PC-3 (cell line): ENCODE measurements around the gene TMUB1. TPM values are rescaled to one million over a fixed set of nuclear protein-coding genes. Genes with fewer than 3 reads are reported as not detected.

ENCODE experiments used
- ATAC-seq: fragments of 200-7000 bp; cut with Tn5 transposase; 2 replicates; pipeline ENCODE4 v1.9.1; 2020; ENCODE audit warnings: mild to moderate bottlenecking, moderate library complexity
- BruUV-seq: library from RNA; stranded (reverse); fragments of 400-500 nt; replicated peaks from 2 replicates; lab custom pipeline; 2021; lab: Mats Ljungman, UMichigan
- CTCF ChIA-PET: fragments of 300-600 bp; sonication (Branson Sonifier 250); formaldehyde crosslinking; loops from one replicate; lab custom pipeline; 2022; ENCODE audit warnings: antibody characterized with exemption; lab: Charles Lee
- POLR2A ChIA-PET: fragments of 300-600 bp; sonication (Branson Sonifier 250); formaldehyde crosslinking; loops from one replicate; lab custom pipeline; 2022; ENCODE audit warnings: antibody characterized with exemption; ENCODE audit not compliant: unreplicated experiment; lab: Charles Lee
- DNase-seq: peaks from one replicate; pipeline ENCODE4 v3.0.0-alpha.2; 2015
- H2AFZ ChIP-seq: fragments of 300-600 bp; sonication (generic); 2 replicates; pipeline ENCODE4 v1.6.0; 2016; ENCODE audit warnings: antibody characterized with exemption, low read length
- H3F3A ChIP-seq: fragments of 300-600 bp; sonication (generic); one replicate; pipeline ENCODE4 v1.6.0; 2017; ENCODE audit warnings: antibody characterized with exemption, low read length, control low read depth, mild to moderate bottlenecking; ENCODE audit not compliant: unreplicated experiment
- H3K27ac ChIP-seq: fragments of 300-600 bp; sonication (generic); 2 replicates; pipeline ENCODE4 v1.5.1; 2016; ENCODE audit warnings: mild to moderate bottlenecking, low read length
- H3K27me3 ChIP-seq: fragments of 300-600 bp; sonication (generic); 2 replicates; pipeline ENCODE4 v1.6.1; 2016; ENCODE audit warnings: low read length, mixed read lengths
- H3K36me3 ChIP-seq: fragments of 300-600 bp; sonication (generic); 2 replicates; pipeline ENCODE4 v1.6.1; 2016; ENCODE audit warnings: low read depth, mixed run types, low read length, mixed read lengths
- H3K4me1 ChIP-seq: fragments of 300-600 bp; sonication (generic); 2 replicates; pipeline ENCODE4 v1.5.1; 2016; ENCODE audit warnings: low read length; ENCODE audit not compliant: insufficient read depth
- H3K4me2 ChIP-seq: fragments of 300-600 bp; sonication (generic); 2 replicates; pipeline ENCODE4 v1.6.0; 2016; ENCODE audit warnings: low read length
- H3K4me3 ChIP-seq: fragments of 300-600 bp; sonication (generic); 2 replicates; pipeline ENCODE4 v1.5.1; 2016; ENCODE audit warnings: mild to moderate bottlenecking, low read length, mixed read lengths
- H3K79me2 ChIP-seq: fragments of 300-600 bp; sonication (generic); 2 replicates; pipeline ENCODE4 v1.6.1; 2017; ENCODE audit warnings: low read length, mixed read lengths
- H3K9ac ChIP-seq: fragments of 300-600 bp; sonication (generic); 2 replicates; pipeline ENCODE4 v1.6.0; 2016; ENCODE audit warnings: mild to moderate bottlenecking, low read length
- H3K9me2 ChIP-seq: fragments of 300-600 bp; sonication (generic); replicated peaks from 2 replicates; pipeline ENCODE4 v1.6.1; 2016; ENCODE audit warnings: mixed run types, low read length, mixed read lengths
- H3K9me3 ChIP-seq: fragments of 300-600 bp; sonication (generic); 2 replicates; pipeline ENCODE4 v1.6.1; 2016; ENCODE audit warnings: low read length, mixed read lengths
- H4K20me1 ChIP-seq: fragments of 300-600 bp; sonication (generic); 2 replicates; pipeline ENCODE4 v1.6.1; 2016; ENCODE audit warnings: low read length, mixed read lengths
- CTCF ChIP-seq: fragments of 300-600 bp; sonication (generic); conservative IDR thresholded peaks from 2 replicates; pipeline ENCODE4 v1.5.1; 2017; ENCODE audit warnings: antibody characterized with exemption, low read depth, mild to moderate bottlenecking, low read length
- EZH2 ChIP-seq: fragments of 300-600 bp; sonication (generic); IDR thresholded peaks from one replicate; pipeline ENCODE4 v1.6.1; 2017; ENCODE audit warnings: antibody characterized with exemption, mild to moderate bottlenecking, low read length; ENCODE audit not compliant: unreplicated experiment
- EZH2phosphoT487 ChIP-seq: fragments of 300-600 bp; sonication (generic); IDR thresholded peaks from 2 replicates; pipeline ENCODE4 v1.6.1; 2018; ENCODE audit warnings: mild to moderate bottlenecking, antibody characterized with exemption, low read length, borderline replicate concordance
- intact Hi-C: fragments of 100-400 bp; cut with micrococcal nuclease; formaldehyde crosslinking; loops from 2 replicates; pipeline ENCODE4 v1.9.0; 2023
- total RNA-seq: library from RNA; depleted of rRNA; stranded (reverse); fragments of >200 nt; gene quantifications from 2 replicates; pipeline ENCODE4 v1.2.3, GENCODE V29; 2014

The TMUB1 gene
- total RNA-seq, 1 experiment from 2014 or later: 52.1 TPM

- intact Hi-C loops: no loop called here
- BruUV-seq: no TSS peak
- H3K36me3 ChIP-seq: no peaks in the 10 kb centered on the region; the same call in 1 of the 2 replicates
- H3K27me3 ChIP-seq: no peaks in the 10 kb centered on the region
- no peak overlapping the region for H3K27ac ChIP-seq
- no peaks in the 10 kb centered on the region for H4K20me1 ChIP-seq
- DNase-seq (no peak), ATAC-seq (no peak)
- peaks cover 18% of the 10 kb centered on the region for H3K4me1 ChIP-seq
- no peak overlapping the region for H3K4me2 ChIP-seq
- POLR2A ChIA-PET: no interaction called here
- no peak overlapping the region for H3K9ac ChIP-seq
- CTCF ChIA-PET: no interaction called here
- 0 out of 2 replicates have a peak, but pooled peaks cover 6% of the 10 kb centered on the region for H3K79me2 ChIP-seq
- no peaks in the 10 kb centered on the region for H3K9me3 ChIP-seq
- H3K4me3 ChIP-seq: no peak overlapping the region
- no peaks in the 10 kb centered on the region for H3F3A ChIP-seq
- TF ChIP-seq EZH2 (no peak), CTCF (no peak), EZH2phosphoT487 (no peak)
- no peak overlapping the region for H2AFZ ChIP-seq
- no peaks in the 10 kb centered on the region for H3K9me2 ChIP-seq
Measured at GRCh38 chr7:151035902-151036301, 47.4 kb downstream of the TMUB1 start.

GRCh38 chr7:151035026-151035717 lies 48.1 kb downstream of the TMUB1 start:
- Histone ChIP-seq H3K79me2 (0 out of 2 replicates have a peak, but pooled peaks cover 9% of the 10 kb centered on the region), H2AFZ (no peak overlapping the region), H3K4me3 (no peak overlapping the region), H3K27me3 (no peaks in the 10 kb centered on the region), H3K4me1 (peaks cover 18% of the 10 kb centered on the region), H3K9me2 (no peaks in the 10 kb centered on the region), H3K9ac (no peak overlapping the region), H3K27ac (no peak overlapping the region), H4K20me1 (no peaks in the 10 kb centered on the region), H3K4me2 (no peak overlapping the region), H3K9me3 (no peaks in the 10 kb centered on the region), H3F3A (no peaks in the 10 kb centered on the region), H3K36me3 (no peaks in the 10 kb centered on the region; the same call in 1 of the 2 replicates)
- no peak for DNase-seq
- ATAC-seq: no peak
- ChIA-PET POLR2A (no interaction called here), CTCF (no interaction called here)
- intact Hi-C loops: no loop called here
- no TSS peak for BruUV-seq
- TF ChIP-seq EZH2phosphoT487 (no peak), CTCF (no peak), EZH2 (no peak)

DNA sequence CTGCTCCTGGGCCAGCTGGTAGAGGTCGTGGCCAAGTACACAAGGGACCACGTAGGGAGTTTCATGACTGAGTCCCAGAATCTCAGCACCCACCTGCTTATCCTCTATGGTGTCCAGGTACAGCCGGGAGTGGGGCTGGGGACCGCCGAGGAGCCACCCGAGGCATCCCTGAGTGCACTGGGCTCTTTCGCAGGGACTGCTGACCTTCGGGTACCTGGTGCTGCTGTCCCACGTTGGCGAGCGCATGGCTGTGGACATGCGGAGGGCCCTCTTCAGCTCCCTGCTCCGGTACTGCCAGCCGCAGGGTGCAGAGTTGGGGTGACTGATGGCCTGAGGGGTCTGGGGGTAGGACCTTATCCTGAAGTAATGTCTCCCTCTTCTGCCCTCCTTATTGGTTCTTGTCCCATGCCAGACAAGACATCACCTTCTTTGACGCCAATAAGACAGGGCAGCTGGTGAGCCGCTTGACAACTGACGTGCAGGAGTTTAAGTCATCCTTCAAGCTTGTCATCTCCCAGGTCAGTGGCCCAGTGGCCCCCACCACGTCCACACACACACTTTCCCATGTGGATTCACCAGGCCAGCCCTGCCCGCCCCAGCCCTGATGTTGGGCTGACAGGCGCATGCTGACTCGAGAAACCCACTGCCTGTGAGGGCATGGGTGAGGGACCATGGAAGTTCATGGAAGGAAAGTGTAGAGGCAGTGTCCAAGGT lies 48.8 kb downstream of the TMUB1 start:
- H3K79me2 ChIP-seq: peaks cover 16% of the 10 kb centered on the region
- no peaks in the 10 kb centered on the region for H3F3A ChIP-seq
- no peak overlapping the region for H3K4me2 ChIP-seq
- H3K4me3 ChIP-seq: no peak overlapping the region
- H3K9ac ChIP-seq: no peak overlapping the region
- DNase-seq (no peak), ATAC-seq (no peak)
- no peak for TF ChIP-seq CTCF
- no peak for TF ChIP-seq EZH2phosphoT487
- TF ChIP-seq EZH2: no peak
- H3K9me3 ChIP-seq: no peaks in the 10 kb centered on the region
- no peaks in the 10 kb centered on the region for H4K20me1 ChIP-seq
- BruUV-seq: no TSS peak
- no peaks in the 10 kb centered on the region for H3K27me3 ChIP-seq
- POLR2A ChIA-PET: no interaction called here
- intact Hi-C loops: no loop called here
- no peaks in the 10 kb centered on the region for H3K9me2 ChIP-seq
- H3K27ac ChIP-seq: no peak overlapping the region
- no peak overlapping the region for H2AFZ ChIP-seq
- H3K4me1 ChIP-seq: peaks cover 15% of the 10 kb centered on the region
- no peaks in the 10 kb centered on the region; the same call in 1 of the 2 replicates for H3K36me3 ChIP-seq
- CTCF ChIA-PET: no interaction called here
